GM23338 (cell line): ENCODE data around the gene ZMYM4. TPM values are rescaled to one million over a fixed set of nuclear protein-coding genes. Genes with fewer than 3 reads are reported as not detected.

Experiments
- ATAC-seq: fragments of 200-7000 bp; cut with Tn5 transposase; 3 replicates; pipeline ENCODE4 v1.9.1; 2020
- DNase-seq: peaks from one replicate; pipeline ENCODE4 v3.0.0-alpha.2; 2015; ENCODE audit warnings: low spot score
- H2AFZ ChIP-seq: fragments of 200-600 bp; sonication (generic); 2 replicates; pipeline ENCODE4 v1.8.0; 2016; ENCODE audit warnings: antibody characterized with exemption, mild to moderate bottlenecking, moderate library complexity
- H3F3A ChIP-seq: fragments of 200-600 bp; sonication (generic); replicated peaks from 2 replicates; pipeline ENCODE4 v1.8.0; 2017; ENCODE audit warnings: antibody characterized with exemption, mixed run types, low read depth
- H3K27ac ChIP-seq: fragments of 200-600 bp; sonication (generic); 2 replicates; pipeline ENCODE4 v1.6.1; 2016; ENCODE audit warnings: low read depth
- H3K27me3 ChIP-seq: fragments of 200-600 bp; sonication (generic); 2 replicates; pipeline ENCODE4 v1.8.0; 2016; ENCODE audit warnings: mild to moderate bottlenecking, mixed run types, moderate library complexity; ENCODE audit not compliant: insufficient read depth
- H3K36me3 ChIP-seq: fragments of 200-600 bp; sonication (generic); 2 replicates; pipeline ENCODE4 v1.8.0; 2016; ENCODE audit warnings: mild to moderate bottlenecking; ENCODE audit not compliant: insufficient read depth
- H3K4me1 ChIP-seq: fragments of 200-600 bp; sonication (generic); 2 replicates; pipeline ENCODE4 v1.8.0; 2016; ENCODE audit warnings: mild to moderate bottlenecking, moderate library complexity; ENCODE audit not compliant: insufficient read depth
- H3K4me2 ChIP-seq: fragments of 200-600 bp; sonication (generic); 2 replicates; pipeline ENCODE4 v1.7.1; 2017; ENCODE audit warnings: mixed run types
- H3K4me3 ChIP-seq: fragments of 200-600 bp; sonication (generic); 2 replicates; pipeline ENCODE4 v1.6.1; 2016; ENCODE audit warnings: mixed run types
- H3K79me2 ChIP-seq: fragments of 200-600 bp; sonication (generic); replicated peaks from 2 replicates; pipeline ENCODE4 v1.8.0; 2017; ENCODE audit warnings: mild to moderate bottlenecking; ENCODE audit not compliant: insufficient read depth
- H3K9me2 ChIP-seq: fragments of 200-600 bp; sonication (generic); 2 replicates; pipeline ENCODE4 v1.8.0; 2017; ENCODE audit not compliant: insufficient read depth
- H4K20me1 ChIP-seq: fragments of 200-600 bp; sonication (generic); replicated peaks from 2 replicates; pipeline ENCODE4 v1.8.0; 2017; ENCODE audit warnings: mild to moderate bottlenecking; ENCODE audit not compliant: insufficient read depth
- H3K27ac Mint-ChIP-seq: 2 replicates; pipeline ENCODE4 v1.8.0; 2020; ENCODE audit warnings: inconsistent platforms, mild to moderate bottlenecking, moderate library complexity, mixed read lengths
- H3K27me3 Mint-ChIP-seq: 3 replicates; pipeline ENCODE4 v1.8.0; 2022; ENCODE audit warnings: low read depth, mild to moderate bottlenecking, moderate library complexity, mixed read lengths, inconsistent platforms; ENCODE audit not compliant: insufficient read depth, poor library complexity
- H3K36me3 Mint-ChIP-seq: 3 replicates; pipeline ENCODE4 v1.8.0; 2021; ENCODE audit warnings: low read depth, mild to moderate bottlenecking, inconsistent platforms, moderate library complexity, mixed read lengths
- H3K4me1 Mint-ChIP-seq: 3 replicates; pipeline ENCODE4 v1.8.0; 2020; ENCODE audit warnings: mild to moderate bottlenecking, inconsistent platforms, mixed read lengths
- H3K4me3 Mint-ChIP-seq: 3 replicates; pipeline ENCODE4 v1.8.0; 2021; ENCODE audit warnings: moderate library complexity, mild to moderate bottlenecking, inconsistent platforms, mixed read lengths
- H3K9me3 Mint-ChIP-seq: 3 replicates; pipeline ENCODE4 v1.8.0; 2020; ENCODE audit warnings: moderate library complexity, mild to moderate bottlenecking, inconsistent platforms, mixed read lengths
- CREB1 ChIP-seq: fragments of 250-450 bp; sonication (Bioruptor Pico); IDR thresholded peaks from 2 replicates; pipeline ENCODE4 v1.5.0; 2020; ENCODE audit warnings: low read depth, mild to moderate bottlenecking, moderate library complexity
- CTCF ChIP-seq, 2 experiments: fragments of 200-600 bp in 1 of 2; sonication (generic) in 1 of 2; conservative IDR thresholded peaks; 2 replicates each; pipeline versions ENCODE4 v1.5.1 to v1.6.1; 2016 to 2017; ENCODE audit warnings: antibody characterized with exemption in 2 of 2, low read depth in 2 of 2, mild to moderate bottlenecking in 2 of 2, moderate library complexity in 1 of 2
- ETS1 ChIP-seq: IDR thresholded peaks from 2 replicates; pipeline ENCODE4 v1.6.1; 2016; ENCODE audit warnings: antibody characterized with exemption
- EZH2 ChIP-seq: fragments of 200-600 bp; sonication (generic); IDR thresholded peaks from one replicate; pipeline ENCODE4 v1.8.0; 2017; ENCODE audit warnings: antibody characterized with exemption, mild to moderate bottlenecking, low read depth; ENCODE audit not compliant: unreplicated experiment
- EZH2phosphoT487 ChIP-seq: fragments of 200-600 bp; sonication (generic); IDR thresholded peaks from one replicate; pipeline ENCODE4 v1.8.1; 2018; ENCODE audit warnings: antibody characterized with exemption; ENCODE audit not compliant: unreplicated experiment
- JUNB ChIP-seq: IDR thresholded peaks from one replicate; pipeline ENCODE4 v1.6.1; 2016; ENCODE audit warnings: antibody characterized with exemption; ENCODE audit not compliant: unreplicated experiment
- NANOG ChIP-seq: IDR thresholded peaks from 2 replicates; pipeline ENCODE4 v1.6.1; 2016; ENCODE audit warnings: antibody characterized with exemption, borderline replicate concordance
- POLR2AphosphoS5 ChIP-seq: IDR thresholded peaks from 2 replicates; pipeline ENCODE4 v1.6.1; 2016; ENCODE audit warnings: antibody characterized with exemption, low read depth
- REST ChIP-seq: IDR thresholded peaks from one replicate; pipeline ENCODE4 v1.6.1; 2018; ENCODE audit warnings: antibody characterized with exemption; ENCODE audit not compliant: unreplicated experiment
- STAT1 ChIP-seq: IDR thresholded peaks from one replicate; pipeline ENCODE4 v1.6.1; 2016; ENCODE audit warnings: antibody characterized with exemption; ENCODE audit not compliant: unreplicated experiment
- ZNF114 ChIP-seq: fragments of 250-450 bp; sonication (Bioruptor Pico); IDR thresholded peaks from 2 replicates; pipeline ENCODE4 v1.5.0; 2020; ENCODE audit warnings: mild to moderate bottlenecking, moderate library complexity
- ZNF331 ChIP-seq: fragments of 250-450 bp; sonication (Bioruptor Pico); IDR thresholded peaks from 2 replicates; pipeline ENCODE4 v1.5.0; 2020; ENCODE audit warnings: low read depth, mild to moderate bottlenecking, moderate library complexity
- ZNF462 ChIP-seq: fragments of 250-450 bp; sonication (Bioruptor Pico); IDR thresholded peaks from 2 replicates; pipeline ENCODE4 v1.5.0; 2020; ENCODE audit warnings: mild to moderate bottlenecking, moderate library complexity
- polyA plus RNA-seq: library from polyadenylated mRNA; unstranded; fragments of >200 nt; fragmentation: Nextera tagmentation; extraction: Ambion mirVana; gene quantifications from 2 replicates; pipeline ENCODE4 v1.2.1, GENCODE V29; 2016
- total RNA-seq: library from RNA; depleted of rRNA; stranded (reverse); fragments of >200 nt; shearing (Covaris generic); gene quantifications from 2 replicates; pipeline ENCODE4 v1.2.3, GENCODE V29; 2014

Gene ZMYM4
- total and polyA plus RNA-seq, 2 experiments from 2014 or later: 65.4 to 68.5 TPM

- no peak for DNase-seq
- Histone ChIP-seq H3K4me3 (no peak overlapping the region), H3F3A (no peaks in the 10 kb centered on the region), H3K27ac (no peak overlapping the region), H3K36me3 (no peaks in the 10 kb centered on the region), H4K20me1 (no peaks in the 10 kb centered on the region), H2AFZ (no peak overlapping the region), H3K79me2 (no peaks in the 10 kb centered on the region), H3K4me1 (no peaks in the 10 kb centered on the region), H3K4me2 (no peak overlapping the region), H3K27me3 (no peaks in the 10 kb centered on the region), H3K9me2 (no peaks in the 10 kb centered on the region)
- no peak for TF ChIP-seq CREB1 (CRISPR knock-in tag)
- TF ChIP-seq NANOG: no peak
- no peak for TF ChIP-seq EZH2
- no peak for TF ChIP-seq EZH2phosphoT487
- no peak for TF ChIP-seq ZNF114 (CRISPR knock-in tag)
- no peak for TF ChIP-seq ETS1
- no peak for TF ChIP-seq ZNF331 (CRISPR knock-in tag)
- no peak for TF ChIP-seq JUNB
- TF ChIP-seq POLR2AphosphoS5: no peak
- no peak for TF ChIP-seq STAT1
- TF ChIP-seq CTCF (conservative IDR thresholded peaks at IDR 0.05; ENCODE audit: low read depth in 2 of 2): no peak
- no peak for TF ChIP-seq REST
- no peak for TF ChIP-seq ZNF462 (CRISPR knock-in tag)
- no peaks in the 10 kb centered on the region for H3K4me1 Mint-ChIP-seq
- no peak overlapping the region for H3K4me3 Mint-ChIP-seq
- H3K9me3 Mint-ChIP-seq: no peaks in the 10 kb centered on the region
- H3K27ac Mint-ChIP-seq: no peak overlapping the region
- H3K36me3 Mint-ChIP-seq: no peaks in the 10 kb centered on the region
- H3K27me3 Mint-ChIP-seq: peaks cover 6% of the 10 kb centered on the region
- ATAC-seq: no peak
Measured at GRCh38 chr1:35247256-35247655, 21.3 kb upstream of the ZMYM4 start.
